Naive thymus-derived CD8-positive, alpha-beta T cell (primary cell): ENCODE measurements around the gene IFNA1. TPM values are rescaled to one million over a fixed set of nuclear protein-coding genes. Genes with fewer than 3 reads are reported as not detected.
"Not testable (repeated sequence)": the region's sequence is repeated elsewhere in the genome, so short reads cannot be mapped to it uniquely, and the experiment has no call there.

Source experiments
- ATAC-seq, 2 donors: fragments of 150-1000 bp; cut with Tn5 transposase in 1 of 2; sonication (Bioruptor Pico), chemical (Tn5 transposase) in 1 of 2; 1 replicate in 1 of 2; 2 replicates in 1 of 2; pipeline ENCODE4 v1.10.0; 2021; ENCODE audit warnings: mild to moderate bottlenecking in 2 of 2, moderate library complexity in 2 of 2
- POLR2A ChIA-PET: fragments of 350-600 bp; sonication (Branson Sonifier 250); formaldehyde crosslinking; loops from one replicate; lab custom pipeline; 2021; ENCODE audit warnings: antibody characterized with exemption; lab: Charles Lee
- DNase-seq, 10 donors: peaks; one replicate each; pipeline versions ENCODE4 v3.0.0 to v3.0.0-alpha.2; 2020 to 2022
- H3K27ac Mint-ChIP-seq, 10 donors: one replicate each; pipeline ENCODE4 v1.8.0; 2020 to 2022; ENCODE audit warnings: mild to moderate bottlenecking in 10 of 10, mixed read lengths in 10 of 10, moderate library complexity in 4 of 10, inconsistent platforms in 1 of 10
- H3K27me3 Mint-ChIP-seq, 5 donors: one replicate each; pipeline ENCODE4 v1.8.0; 2021 to 2022; ENCODE audit warnings: mixed read lengths in 5 of 5
- H3K36me3 Mint-ChIP-seq, 3 donors: one replicate each; pipeline ENCODE4 v1.8.0; 2020 to 2022; ENCODE audit warnings: mixed read lengths in 3 of 3, mild to moderate bottlenecking in 2 of 3, inconsistent platforms in 1 of 3
- H3K4me1 Mint-ChIP-seq, 4 donors: one replicate each; pipeline ENCODE4 v1.8.0; 2021 to 2022; ENCODE audit warnings: mixed read lengths in 4 of 4
- H3K4me3 Mint-ChIP-seq, 10 donors: one replicate each; pipeline ENCODE4 v1.8.0; 2020 to 2022; ENCODE audit warnings: mild to moderate bottlenecking in 10 of 10, mixed read lengths in 10 of 10, moderate library complexity in 6 of 10, inconsistent platforms in 1 of 10
- H3K9me3 Mint-ChIP-seq, 9 donors: one replicate each; pipeline ENCODE4 v1.8.0; 2020 to 2022; ENCODE audit warnings: mixed read lengths in 9 of 9, mild to moderate bottlenecking in 3 of 9, inconsistent platforms in 1 of 9, moderate library complexity in 1 of 9
- polyA plus RNA-seq, 3 donors: library from polyadenylated mRNA; unstranded; fragments of 300-500 nt; fragmentation: Illumina TruSeq; gene quantifications; one replicate each; pipeline ENCODE4 v1.2.3, GENCODE V29; 2021
- total RNA-seq, 8 experiments: library from RNA in 2 of 8; stranded (reverse) in 2 of 8; gene quantifications; one replicate each; pipeline ENCODE4 v1.2.3 and lab custom pipeline; 2021 to 2026

Gene IFNA1
- total and polyA plus RNA-seq, 5 experiments from 2014 or later, result not detected

DNA sequence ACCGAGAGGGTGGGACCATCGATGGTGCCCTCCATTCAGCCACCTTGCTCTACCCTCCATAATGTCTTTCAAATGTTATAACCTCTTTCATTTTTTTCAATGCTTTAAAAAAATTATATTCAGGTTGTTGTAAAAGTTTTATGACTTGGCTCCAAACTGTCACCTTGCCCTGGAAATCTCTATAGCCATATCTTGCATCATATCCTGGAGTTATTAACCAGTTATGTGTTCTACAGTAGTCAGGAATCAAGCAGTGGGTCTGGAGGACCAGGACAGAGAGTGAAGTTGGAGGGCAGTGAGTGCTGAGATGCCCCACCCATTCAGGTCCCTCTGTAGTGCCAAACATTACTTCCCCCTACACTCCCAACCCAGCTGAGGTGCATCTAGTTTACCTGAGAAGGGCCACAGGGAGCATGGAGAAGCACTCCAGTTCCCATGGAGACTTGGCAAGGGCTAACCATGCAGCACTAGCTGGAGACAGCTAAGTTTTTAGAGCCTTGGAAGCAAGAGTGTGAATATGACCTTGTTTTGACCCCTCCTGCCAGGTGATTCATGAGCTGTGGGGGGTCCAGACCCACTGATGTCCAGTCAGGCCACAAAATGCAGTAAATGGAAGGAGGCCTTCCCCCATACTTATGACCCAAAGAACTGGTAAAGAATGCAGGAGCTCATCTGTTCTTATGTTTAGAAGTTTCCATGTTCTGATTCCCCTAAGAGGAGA lies 25.9 kb upstream of the IFNA1 start:
- ATAC-seq (no peak), DNase-seq (no peak)
- POLR2A ChIA-PET, result no interaction called here
- Mint-ChIP-seq H3K4me3 (no peak overlapping the region), H3K4me1 (peaks cover 0 to 20% (median 10%) of the 10 kb centered on the region in 4 donors), H3K27ac (no peak overlapping the region), H3K27me3 (peaks cover 0 to 15% (median 3%) of the 10 kb centered on the region in 5 donors), H3K36me3 (no peaks in the 10 kb centered on the region), H3K9me3 (no peaks in the 10 kb centered on the region)

DNA sequence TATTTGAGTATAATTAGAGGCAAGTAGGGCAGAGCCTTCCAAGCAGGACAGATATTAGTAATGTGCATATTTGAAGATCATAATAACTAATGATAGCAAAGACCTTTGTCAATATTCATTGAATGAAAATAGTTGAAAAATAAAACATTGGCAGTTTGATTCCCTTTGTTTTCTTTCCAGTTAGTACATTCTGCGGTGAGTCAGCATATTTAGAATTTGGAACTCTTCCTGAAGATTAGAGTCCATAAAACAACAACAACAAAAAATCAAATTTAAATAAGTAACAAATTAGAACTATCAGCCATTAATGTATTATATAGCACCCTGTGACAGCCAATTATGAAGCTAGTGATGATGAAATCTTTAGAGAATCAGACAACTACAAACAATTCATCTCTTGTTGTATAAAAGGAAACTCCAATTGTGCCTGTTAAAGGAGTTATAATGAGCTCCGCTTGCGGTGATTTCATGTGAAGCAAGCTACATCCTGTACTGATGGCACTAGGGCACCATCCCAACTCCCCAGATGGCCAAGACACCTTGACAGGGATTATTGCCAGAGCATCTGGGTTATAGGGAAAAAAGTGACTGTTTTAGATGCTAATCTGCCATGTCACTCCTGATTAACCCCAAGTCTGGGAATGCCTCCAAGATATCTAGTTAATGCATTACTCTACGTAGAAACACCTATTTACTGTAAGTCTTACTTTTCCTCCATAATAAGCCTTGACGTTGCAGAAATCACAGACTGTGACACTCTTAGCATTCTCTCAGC lies 24.6 kb upstream of the IFNA1 start:
- DNase-seq (no peak), ATAC-seq (no peak)
- H3K36me3 Mint-ChIP-seq, result no peaks in the 10 kb centered on the region
- no peaks in the 10 kb centered on the region for H3K9me3 Mint-ChIP-seq
- peaks cover 0 to 20% (median 10%) of the 10 kb centered on the region in 4 donors for H3K4me1 Mint-ChIP-seq
- H3K27ac Mint-ChIP-seq, result no peak overlapping the region
- H3K4me3 Mint-ChIP-seq, result no peak overlapping the region
- POLR2A ChIA-PET, result no interaction called here
- H3K27me3 Mint-ChIP-seq, result peaks cover 0 to 8% (median 3%) of the 10 kb centered on the region in 5 donors

DNA sequence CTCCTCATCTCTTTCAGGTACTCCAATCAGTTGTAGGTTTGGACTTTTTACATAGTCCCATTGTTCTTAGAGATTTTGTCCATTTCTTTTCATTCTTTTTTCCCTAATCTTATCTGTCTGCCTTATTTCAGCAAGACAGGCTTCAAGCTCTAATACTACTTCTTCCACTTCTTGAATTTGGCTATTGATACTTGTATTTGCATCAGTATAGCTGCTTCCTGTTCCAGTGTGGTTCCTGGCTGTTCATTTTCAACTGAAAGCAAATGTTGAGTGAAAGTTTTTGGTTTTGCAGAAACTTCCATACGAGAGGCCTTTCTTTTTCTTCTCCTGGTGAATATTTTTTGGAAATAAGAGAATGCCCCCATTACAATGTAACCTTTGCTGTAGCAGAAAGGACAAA lies 12.0 kb upstream of the IFNA1 start:
- ATAC-seq, result no peak
- Mint-ChIP-seq H3K4me3 (no peak overlapping the region), H3K4me1 (peaks cover 0 to 5% (median 0%) of the 10 kb centered on the region in 4 donors), H3K9me3 (no peaks in the 10 kb centered on the region), H3K27me3 (peaks cover 13 to 50% (median 28%) of the 10 kb centered on the region in 5 donors), H3K27ac (no peak overlapping the region), H3K36me3 (no peaks in the 10 kb centered on the region)
- DNase-seq, result no peak
- POLR2A ChIA-PET, result no interaction called here

DNA sequence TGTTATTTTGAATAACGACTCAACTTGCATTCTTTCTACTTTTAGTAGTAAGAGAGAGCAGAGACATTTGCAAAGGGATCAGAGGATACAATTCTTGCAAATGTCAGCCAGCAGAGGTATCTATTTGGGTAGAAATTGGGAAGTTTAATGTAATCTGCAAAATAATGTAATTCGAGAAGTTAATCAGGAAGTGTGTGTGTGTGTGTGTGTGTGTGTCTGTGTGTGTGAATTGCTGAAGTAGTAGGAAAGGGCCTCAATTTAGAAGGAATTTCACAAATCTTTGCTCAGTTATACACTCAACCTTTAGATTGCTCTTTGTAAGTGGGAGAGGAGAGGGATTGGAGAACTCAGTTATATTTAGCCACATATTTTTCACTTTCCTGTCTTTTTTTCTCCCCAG lies 11.0 kb upstream of the IFNA1 start:
- Mint-ChIP-seq H3K36me3 (no peaks in the 10 kb centered on the region), H3K4me3 (no peak overlapping the region), H3K9me3 (no peaks in the 10 kb centered on the region), H3K4me1 (peaks cover 0 to 5% (median 0%) of the 10 kb centered on the region in 4 donors), H3K27ac (no peak overlapping the region), H3K27me3 (peaks cover 14 to 53% (median 32%) of the 10 kb centered on the region in 5 donors)
- DNase-seq, result no peak
- POLR2A ChIA-PET, result no interaction called here
- ATAC-seq, result no peak

DNA sequence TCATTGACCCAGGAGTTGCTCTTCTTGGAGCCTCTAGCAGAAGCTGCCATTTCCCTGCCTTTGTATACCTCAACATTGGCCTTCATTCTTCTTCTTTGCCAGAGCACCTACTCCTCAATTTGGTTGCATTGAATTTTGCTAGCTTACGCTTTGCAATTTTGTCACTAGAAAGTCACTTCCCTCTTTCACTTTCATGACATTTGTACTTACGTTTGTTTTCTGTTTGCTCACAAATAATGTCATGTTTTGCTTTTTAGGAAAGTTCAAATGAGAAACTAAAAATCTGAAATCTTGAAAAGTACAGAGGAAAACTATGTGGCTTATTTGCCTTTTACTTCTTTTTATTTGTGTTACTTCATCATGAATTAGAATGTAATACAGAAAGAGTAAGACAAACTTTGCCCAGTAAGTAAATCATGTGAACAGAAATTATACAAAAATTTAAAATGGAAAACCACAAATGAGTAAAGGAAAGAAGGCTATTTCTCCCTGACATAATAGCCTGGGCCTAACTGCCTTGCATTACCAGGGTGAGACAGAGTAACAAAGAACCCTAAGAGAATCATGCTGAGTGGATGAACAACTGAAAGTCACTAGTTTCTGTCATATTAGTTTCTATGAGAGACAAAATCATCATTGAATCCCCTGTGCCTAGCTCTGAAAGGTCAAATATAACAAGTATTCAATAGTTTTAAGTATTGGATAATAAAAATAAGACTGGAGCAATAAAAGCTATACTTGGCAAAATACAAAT lies 7.4 kb upstream of the IFNA1 start:
- H3K36me3 Mint-ChIP-seq, result no peaks in the 10 kb centered on the region
- ATAC-seq (no peak), DNase-seq (no peak)
- no peaks in the 10 kb centered on the region for H3K9me3 Mint-ChIP-seq
- peaks cover 0 to 5% (median 0%) of the 10 kb centered on the region in 4 donors for H3K4me1 Mint-ChIP-seq
- no peak overlapping the region for H3K27ac Mint-ChIP-seq
- H3K4me3 Mint-ChIP-seq, result no peak overlapping the region
- POLR2A ChIA-PET, result no interaction called here
- peaks cover 7 to 48% (median 23%) of the 10 kb centered on the region in 5 donors for H3K27me3 Mint-ChIP-seq

DNA sequence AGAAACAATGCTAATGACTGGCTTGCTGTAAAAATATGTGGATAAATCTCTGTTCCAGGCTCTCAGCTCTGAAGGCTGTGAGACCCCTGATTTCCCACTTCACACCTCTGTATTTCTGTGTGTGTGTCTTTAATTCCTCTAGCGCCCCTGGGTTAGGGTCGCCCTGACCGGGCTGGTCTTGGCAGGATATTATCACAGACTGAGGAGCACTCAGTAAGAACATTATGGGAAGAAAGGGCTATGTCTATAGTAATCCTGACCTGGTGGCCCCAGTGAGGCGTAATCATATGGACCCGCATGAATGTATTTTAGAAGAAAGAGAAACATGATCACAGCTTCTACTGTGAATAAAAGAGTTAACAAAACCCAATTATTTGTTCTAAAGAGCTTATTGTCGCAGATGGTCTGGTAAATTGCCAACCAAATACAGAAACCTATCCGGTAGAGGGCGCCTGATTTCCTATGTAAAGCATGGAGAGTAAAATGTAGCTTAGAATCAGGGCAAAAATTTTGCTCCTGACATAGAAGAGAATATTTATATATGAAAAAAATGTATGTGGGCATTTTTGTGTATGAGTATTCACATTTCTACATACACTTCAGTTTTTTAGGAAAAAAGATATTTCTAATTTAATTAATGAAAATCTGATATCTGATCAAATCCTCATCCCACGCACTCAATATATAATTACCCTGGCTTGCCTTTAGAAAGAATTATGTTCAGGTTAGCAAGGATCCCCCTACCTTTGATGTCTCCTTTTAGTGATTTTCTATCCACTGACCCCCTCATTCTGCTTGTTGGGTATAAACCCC lies 5.8 kb upstream of the IFNA1 start:
- H3K4me3 Mint-ChIP-seq, result no peak overlapping the region
- no peaks in the 10 kb centered on the region for H3K36me3 Mint-ChIP-seq
- DNase-seq (peak in 9 of 10 donors; percentile 13 to 71 (median 46)), ATAC-seq (peak in 1 of 2 donors; percentile 45)
- POLR2A ChIA-PET, result no interaction called here
- no peaks in the 10 kb centered on the region for H3K9me3 Mint-ChIP-seq
- peaks cover 6 to 39% (median 22%) of the 10 kb centered on the region in 5 donors for H3K27me3 Mint-ChIP-seq
- peaks cover 0 to 5% (median 0%) of the 10 kb centered on the region in 4 donors for H3K4me1 Mint-ChIP-seq
- no peak overlapping the region for H3K27ac Mint-ChIP-seq

DNA sequence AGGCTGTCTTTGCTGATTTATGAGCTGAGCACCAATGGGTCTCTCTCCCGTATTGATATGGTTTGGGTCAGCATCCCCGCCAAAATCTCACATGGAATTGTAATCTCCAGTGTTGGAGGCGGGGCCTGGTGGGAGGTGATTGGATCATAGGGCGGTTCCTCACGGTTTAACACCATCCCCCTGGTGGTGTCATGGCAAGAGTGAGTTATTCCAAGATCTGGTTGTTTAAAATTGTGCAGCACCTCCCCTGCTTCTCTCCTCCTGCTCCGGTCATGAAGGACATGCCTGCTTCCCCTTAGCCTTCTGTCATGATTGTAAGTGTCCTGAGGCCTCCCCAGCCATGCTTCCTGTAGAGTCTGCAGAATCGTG lies 5.2 kb upstream of the IFNA1 start:
- DNase-seq, H3K9me3 Mint-ChIP-seq, ATAC-seq, POLR2A ChIA-PET, H3K27ac Mint-ChIP-seq, H3K4me3 Mint-ChIP-seq, H3K4me1 Mint-ChIP-seq, H3K36me3 Mint-ChIP-seq: not testable (repeated sequence)
- peaks cover 6 to 33% (median 16%) of the 10 kb centered on the region in 5 donors for H3K27me3 Mint-ChIP-seq

DNA sequence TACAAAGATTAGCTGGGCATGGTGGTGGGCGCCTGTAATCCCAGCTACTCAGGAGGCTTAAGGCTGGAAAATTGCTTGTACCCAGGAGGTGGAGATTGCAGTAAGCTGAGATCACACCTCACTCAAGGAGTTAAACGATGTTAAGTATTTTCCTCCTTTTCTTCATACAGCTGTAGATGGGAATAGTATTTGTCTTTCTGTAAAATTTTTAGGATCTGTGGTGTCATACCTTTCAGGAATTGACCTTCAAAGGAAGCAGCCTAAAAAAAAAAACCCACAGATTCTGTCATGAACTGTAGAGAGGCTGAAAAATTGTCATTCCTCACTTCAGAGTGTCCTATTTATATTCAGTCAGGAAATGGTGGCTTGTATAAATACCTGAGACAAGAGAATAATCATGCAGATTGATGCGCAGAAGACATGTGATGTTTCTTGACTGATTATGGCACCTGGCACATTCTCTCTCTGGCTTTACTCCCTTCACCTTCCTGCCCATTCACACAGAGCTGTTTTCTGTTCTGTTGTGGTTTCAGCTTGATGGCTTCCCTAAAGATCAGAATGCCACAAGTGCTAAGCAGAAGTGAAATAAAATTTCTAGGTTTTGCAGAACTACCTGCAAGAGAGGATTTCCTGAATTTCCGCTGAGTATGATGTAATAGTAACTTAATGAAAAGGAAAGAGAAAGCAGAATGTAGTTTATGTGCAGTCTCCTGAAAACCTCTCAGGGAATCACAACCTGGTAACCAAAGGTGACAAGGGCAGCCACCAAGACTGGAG lies 3.8 kb downstream of the IFNA1 start:
- no peaks in the 10 kb centered on the region for H3K36me3 Mint-ChIP-seq
- POLR2A ChIA-PET, result no interaction called here
- H3K4me1 Mint-ChIP-seq, result peaks cover 5 to 19% (median 14%) of the 10 kb centered on the region in 4 donors
- ATAC-seq, result peak; percentile 94 to 95
- peak overlapping the region; percentile 6 to 70 (median 59) for H3K4me3 Mint-ChIP-seq
- no peaks in the 10 kb centered on the region for H3K9me3 Mint-ChIP-seq
- peak in 9 of 10 donors; percentile 11 to 77 (median 47) for DNase-seq
- H3K27ac Mint-ChIP-seq, result peak overlapping the region in 9 of 10 donors; percentile 70 to 88 (median 79)
- peaks cover 0 to 4% (median 0%) of the 10 kb centered on the region in 5 donors for H3K27me3 Mint-ChIP-seq

DNA sequence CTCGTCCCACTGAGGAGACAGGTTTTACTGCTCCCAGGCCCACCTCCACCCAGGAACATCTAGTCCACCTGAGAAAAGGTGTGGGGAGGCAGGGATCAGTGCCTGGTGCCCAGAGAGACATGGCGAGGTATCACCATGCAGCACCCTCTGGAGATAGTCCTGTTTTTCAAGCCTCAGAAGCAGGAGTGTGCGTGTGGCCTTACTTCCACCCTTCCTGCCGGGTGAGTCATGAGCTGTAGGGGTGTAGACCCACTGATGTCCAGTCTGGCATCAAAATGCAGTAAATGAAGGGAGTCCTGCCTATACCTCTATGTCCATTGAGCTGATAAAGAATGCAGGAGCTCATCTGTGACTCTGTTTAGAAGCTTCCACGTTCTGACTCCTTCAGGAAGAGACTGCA lies 9.1 kb downstream of the IFNA1 start:
- H3K4me3 Mint-ChIP-seq, ATAC-seq, H3K9me3 Mint-ChIP-seq, H3K36me3 Mint-ChIP-seq, H3K4me1 Mint-ChIP-seq, DNase-seq, H3K27me3 Mint-ChIP-seq, POLR2A ChIA-PET: not testable (repeated sequence)
- peak overlapping the region in 1 of 10 donors; percentile 33 for H3K27ac Mint-ChIP-seq

DNA sequence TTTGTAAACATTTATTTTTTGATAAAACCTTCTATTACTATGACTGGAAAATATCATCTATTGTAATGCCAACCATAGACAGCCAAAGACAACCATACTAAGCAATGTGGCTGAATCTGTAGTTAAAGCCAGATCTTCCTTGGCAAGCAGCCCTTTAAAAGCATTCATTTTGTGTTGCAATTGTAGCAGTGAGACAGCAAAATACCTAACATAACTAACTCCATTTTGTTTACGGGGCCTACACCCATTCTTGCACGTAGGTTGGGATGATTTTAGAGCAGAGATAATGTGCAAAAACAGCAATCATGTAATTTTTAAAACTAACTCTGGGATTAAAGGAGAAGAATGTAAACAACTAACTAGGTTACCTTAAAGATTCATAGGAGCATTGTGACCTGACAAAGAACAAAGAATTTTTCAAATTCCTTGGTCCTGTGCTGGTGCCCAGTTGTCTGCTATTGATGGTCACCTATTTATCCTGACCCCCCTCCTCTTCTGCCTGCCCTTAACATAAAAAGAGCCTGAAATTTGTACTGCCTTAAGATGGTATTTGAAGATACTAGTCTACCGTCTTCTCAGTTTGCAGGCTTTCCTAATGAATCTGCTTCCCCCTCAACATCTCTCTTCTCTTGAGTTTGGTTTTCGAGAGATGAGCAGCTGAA lies 10.6 kb downstream of the IFNA1 start:
- peaks cover 0 to 8% (median 0%) of the 10 kb centered on the region in 5 donors for H3K27me3 Mint-ChIP-seq
- H3K9me3 Mint-ChIP-seq, result no peaks in the 10 kb centered on the region
- DNase-seq (no peak), ATAC-seq (no peak)
- H3K4me3 Mint-ChIP-seq, result no peak overlapping the region
- no peaks in the 10 kb centered on the region for H3K36me3 Mint-ChIP-seq
- POLR2A ChIA-PET, result no interaction called here
- no peak overlapping the region for H3K27ac Mint-ChIP-seq
- H3K4me1 Mint-ChIP-seq, result peaks cover 0 to 3% (median 0%) of the 10 kb centered on the region in 4 donors

DNA sequence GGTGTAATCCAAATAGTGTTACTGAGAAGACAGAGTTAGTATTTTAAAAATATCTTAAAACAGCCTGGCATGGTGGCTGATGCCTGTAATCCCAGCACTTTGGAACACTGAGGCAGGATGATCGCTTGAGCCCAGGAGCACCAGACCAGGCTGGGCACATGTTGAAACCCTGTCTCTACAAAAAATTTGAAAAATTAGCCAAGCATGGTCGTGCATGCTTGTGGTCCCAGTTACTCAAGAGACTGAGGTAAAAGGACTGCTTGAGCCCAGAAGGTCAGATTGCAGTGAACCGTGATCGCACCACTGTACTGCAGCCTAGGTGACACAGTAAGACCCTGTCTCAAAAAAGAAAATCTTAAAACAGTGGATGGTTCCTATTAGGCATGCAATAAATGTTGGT lies 12.4 kb downstream of the IFNA1 start:
- POLR2A ChIA-PET, result no interaction called here
- Mint-ChIP-seq H3K27me3 (peaks cover 0 to 14% (median 4%) of the 10 kb centered on the region in 5 donors), H3K4me1 (no peaks in the 10 kb centered on the region), H3K9me3 (no peaks in the 10 kb centered on the region), H3K36me3 (no peaks in the 10 kb centered on the region), H3K4me3 (no peak overlapping the region), H3K27ac (no peak overlapping the region)
- ATAC-seq (no peak), DNase-seq (no peak)
